B cell (primary cell): ENCODE data around the gene ELMO3.

Experiments used
- EZH2 ChIP-seq: IDR thresholded peaks from 2 replicates; pipeline ENCODE4 v1.6.1; 2012; ENCODE audit warnings: borderline replicate concordance, low read depth, mild to moderate bottlenecking, moderate library complexity, low read length; ENCODE audit not compliant: insufficient read depth, poor library complexity, severe bottlenecking
- TF ChIP-seq, protein P1 (sequence below): fragments of 200-600 bp; IDR thresholded peaks from one replicate; pipeline ENCODE4 v1.8.0; 2022; ENCODE audit warnings: antibody characterized with exemption, mild to moderate bottlenecking

DNA sequence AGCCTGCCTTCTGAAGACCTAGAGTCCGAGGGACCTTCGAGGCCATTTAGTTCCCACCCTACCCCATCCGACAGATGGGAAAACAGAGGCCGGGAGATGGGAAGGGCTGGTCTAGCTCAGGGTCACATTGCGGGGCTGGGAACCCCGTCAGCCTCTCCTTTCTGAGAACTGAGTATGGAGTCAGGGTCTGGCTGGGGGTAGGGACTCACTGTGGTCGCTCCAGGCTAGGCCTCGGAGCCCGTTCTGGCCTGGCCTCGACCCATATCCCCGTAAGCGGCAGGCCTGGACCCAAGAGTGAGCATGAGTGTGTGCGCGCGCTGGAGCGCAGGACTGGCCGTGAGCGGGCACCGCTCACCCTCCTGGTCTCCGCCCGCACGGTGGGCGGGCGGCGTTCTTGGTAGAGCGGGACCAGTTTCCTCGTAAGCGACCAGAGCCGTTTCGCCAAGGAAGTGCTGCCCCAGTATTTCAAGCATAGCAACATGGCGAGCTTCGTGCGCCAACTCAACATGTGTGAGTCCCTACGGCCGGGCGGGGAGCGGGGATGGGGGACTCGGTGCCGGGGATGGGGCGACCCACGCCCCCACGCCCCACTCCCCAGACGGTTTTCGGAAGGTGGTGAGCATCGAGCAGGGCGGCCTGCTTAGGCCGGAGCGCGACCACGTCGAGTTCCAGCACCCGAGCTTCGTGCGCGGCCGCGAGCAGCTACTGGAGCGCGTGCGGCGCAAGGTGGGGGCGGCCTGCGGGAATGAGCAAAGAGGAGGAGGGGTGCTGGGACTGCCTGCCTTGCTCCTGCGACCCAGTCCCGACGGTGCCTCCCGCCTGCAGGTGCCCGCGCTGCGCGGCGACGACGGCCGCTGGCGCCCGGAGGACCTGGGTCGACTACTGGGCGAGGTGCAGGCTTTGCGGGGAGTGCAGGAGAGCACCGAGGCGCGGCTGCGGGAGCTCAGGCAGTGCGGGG lies 33.5 kb upstream of the ELMO3 start:
- peak; percentile 52 for TF ChIP-seq EZH2
- TF ChIP-seq, protein P1, sequence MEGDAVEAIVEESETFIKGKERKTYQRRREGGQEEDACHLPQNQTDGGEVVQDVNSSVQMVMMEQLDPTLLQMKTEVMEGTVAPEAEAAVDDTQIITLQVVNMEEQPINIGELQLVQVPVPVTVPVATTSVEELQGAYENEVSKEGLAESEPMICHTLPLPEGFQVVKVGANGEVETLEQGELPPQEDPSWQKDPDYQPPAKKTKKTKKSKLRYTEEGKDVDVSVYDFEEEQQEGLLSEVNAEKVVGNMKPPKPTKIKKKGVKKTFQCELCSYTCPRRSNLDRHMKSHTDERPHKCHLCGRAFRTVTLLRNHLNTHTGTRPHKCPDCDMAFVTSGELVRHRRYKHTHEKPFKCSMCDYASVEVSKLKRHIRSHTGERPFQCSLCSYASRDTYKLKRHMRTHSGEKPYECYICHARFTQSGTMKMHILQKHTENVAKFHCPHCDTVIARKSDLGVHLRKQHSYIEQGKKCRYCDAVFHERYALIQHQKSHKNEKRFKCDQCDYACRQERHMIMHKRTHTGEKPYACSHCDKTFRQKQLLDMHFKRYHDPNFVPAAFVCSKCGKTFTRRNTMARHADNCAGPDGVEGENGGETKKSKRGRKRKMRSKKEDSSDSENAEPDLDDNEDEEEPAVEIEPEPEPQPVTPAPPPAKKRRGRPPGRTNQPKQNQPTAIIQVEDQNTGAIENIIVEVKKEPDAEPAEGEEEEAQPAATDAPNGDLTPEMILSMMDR, result no peak
